GM12891 (cell line): ENCODE results near the gene IRX4.
"Not testable (repeated sequence)": the region's sequence is repeated elsewhere in the genome, so short reads cannot be mapped to it uniquely, and the experiment has no call there.

Experiments
- DNase-seq: peaks from one replicate; pipeline ENCODE4 v3.0.0; 2011; ENCODE audit warnings: low spot score; ENCODE audit not compliant: insufficient read length
- FAIRE-seq: peaks from 2 replicates; lab custom pipeline; 2011; peaks lifted over from hg19 to GRCh38; lab: Jason Lieb, UNC
- PAX5 ChIP-seq: IDR thresholded peaks from 2 replicates; pipeline ENCODE4 v1.6.1; 2011; ENCODE audit warnings: low read length, moderate library complexity, mild to moderate bottlenecking; ENCODE audit not compliant: insufficient read depth, severe bottlenecking
- POLR2A ChIP-seq: IDR thresholded peaks from 2 replicates; pipeline ENCODE4 v1.6.1; 2011; ENCODE audit warnings: low read depth, low read length, control low read depth
- POLR2AphosphoS5 ChIP-seq: IDR thresholded peaks from 2 replicates; pipeline ENCODE4 v1.6.1; 2011; ENCODE audit warnings: low read depth, low read length, control low read depth
- POU2F2 ChIP-seq: IDR thresholded peaks from 2 replicates; pipeline ENCODE4 v1.6.1; 2011; ENCODE audit warnings: low read depth, mild to moderate bottlenecking, control low read depth, low read length, moderate library complexity
- SPI1 ChIP-seq: IDR thresholded peaks from 2 replicates; pipeline ENCODE4 v1.6.1; 2011; ENCODE audit warnings: low read depth, low read length, control low read depth
- TAF1 ChIP-seq: IDR thresholded peaks from 2 replicates; pipeline ENCODE4 v1.6.1; 2011; ENCODE audit warnings: low read depth, low read length, control low read depth

IRX4 gene

DNA sequence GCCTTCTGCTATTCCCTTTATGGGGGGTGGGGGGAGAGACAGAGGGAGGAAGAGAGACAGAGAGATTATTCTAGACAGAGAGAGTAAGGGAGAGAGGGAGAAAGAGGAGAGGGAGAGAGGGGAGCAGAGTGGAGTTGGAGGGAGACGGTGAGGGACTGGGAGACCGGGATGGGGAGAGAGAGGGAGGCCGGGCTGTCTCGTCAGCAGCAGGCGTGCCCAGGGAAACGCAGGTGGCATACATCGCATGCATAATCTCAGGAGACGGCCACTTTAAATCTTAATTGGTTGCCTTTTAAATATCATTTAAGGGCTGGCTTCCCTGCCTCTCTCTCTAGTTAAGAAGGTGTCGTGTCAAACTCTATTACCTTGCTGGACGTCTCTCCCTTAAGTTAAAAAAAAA lies 8.4 kb downstream of the IRX4 start:
- TF ChIP-seq PAX5 (no peak), POU2F2 (no peak), POLR2AphosphoS5 (no peak), POLR2A (no peak), SPI1 (no peak), TAF1 (no peak)
- FAIRE-seq (no peak), DNase-seq (no peak)

DNA sequence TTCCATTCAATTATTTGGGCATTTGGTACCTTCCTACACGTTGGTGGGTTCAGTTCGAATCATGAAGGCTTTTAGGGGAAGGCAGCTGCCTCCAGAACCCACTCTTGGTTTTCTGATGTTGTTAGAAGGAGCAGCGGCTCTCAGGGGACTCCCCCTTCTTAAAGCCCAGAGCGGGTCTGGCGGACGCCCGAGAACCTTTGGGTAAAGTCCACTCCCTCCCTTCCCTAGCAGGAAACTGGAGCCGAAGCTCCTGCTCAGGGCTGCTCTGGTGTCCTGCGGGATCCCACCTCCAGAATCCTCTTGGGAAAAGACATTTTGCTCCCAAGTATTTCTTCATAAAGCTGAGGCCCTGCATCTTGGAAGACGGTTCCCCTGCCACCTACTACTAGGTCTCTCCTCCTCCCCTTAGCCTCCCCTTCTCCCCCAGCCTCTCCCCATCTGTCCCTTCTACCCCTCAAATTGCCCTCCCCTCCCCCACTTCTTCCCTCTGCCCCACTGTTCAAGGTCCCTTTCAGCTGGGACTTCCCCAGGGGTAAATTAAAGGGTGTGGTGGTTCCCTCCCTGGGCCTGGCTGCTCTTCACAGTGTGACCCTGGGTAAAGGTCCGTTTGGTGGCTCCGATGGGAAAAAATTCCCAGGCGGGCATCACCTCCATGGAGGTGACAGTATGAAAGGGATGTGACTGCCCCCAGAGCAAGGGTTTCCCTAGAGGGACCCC lies 9.3 kb downstream of the IRX4 start:
- DNase-seq: no peak
- FAIRE-seq: no peak
- TF ChIP-seq POU2F2 (no peak), POLR2AphosphoS5 (no peak), TAF1 (no peak), SPI1 (no peak), PAX5 (no peak), POLR2A (no peak)

DNA sequence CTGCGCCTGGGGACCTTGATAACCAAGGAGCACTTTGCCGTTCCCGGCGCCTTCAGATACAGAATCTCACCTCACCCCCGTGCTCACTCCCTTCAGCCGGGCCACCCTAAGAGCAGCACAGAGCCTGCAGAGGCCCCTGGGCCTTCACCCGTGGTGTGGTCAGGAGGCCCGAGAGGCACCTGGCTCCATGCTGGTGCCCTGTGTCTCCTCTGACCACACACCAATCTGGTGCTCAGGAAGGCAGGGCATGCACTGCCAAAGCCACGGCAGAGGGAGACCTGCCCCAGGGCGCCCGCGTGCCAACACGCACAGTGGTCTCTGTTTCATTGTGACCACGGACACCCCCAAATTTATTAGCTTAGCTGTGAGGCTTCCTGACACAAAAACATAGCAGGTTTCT lies 11.3 kb downstream of the IRX4 start:
- TF ChIP-seq SPI1 (no peak), PAX5 (no peak), TAF1 (no peak), POLR2A (no peak), POLR2AphosphoS5 (no peak), POU2F2 (no peak)
- FAIRE-seq: no peak
- no peak for DNase-seq

DNA sequence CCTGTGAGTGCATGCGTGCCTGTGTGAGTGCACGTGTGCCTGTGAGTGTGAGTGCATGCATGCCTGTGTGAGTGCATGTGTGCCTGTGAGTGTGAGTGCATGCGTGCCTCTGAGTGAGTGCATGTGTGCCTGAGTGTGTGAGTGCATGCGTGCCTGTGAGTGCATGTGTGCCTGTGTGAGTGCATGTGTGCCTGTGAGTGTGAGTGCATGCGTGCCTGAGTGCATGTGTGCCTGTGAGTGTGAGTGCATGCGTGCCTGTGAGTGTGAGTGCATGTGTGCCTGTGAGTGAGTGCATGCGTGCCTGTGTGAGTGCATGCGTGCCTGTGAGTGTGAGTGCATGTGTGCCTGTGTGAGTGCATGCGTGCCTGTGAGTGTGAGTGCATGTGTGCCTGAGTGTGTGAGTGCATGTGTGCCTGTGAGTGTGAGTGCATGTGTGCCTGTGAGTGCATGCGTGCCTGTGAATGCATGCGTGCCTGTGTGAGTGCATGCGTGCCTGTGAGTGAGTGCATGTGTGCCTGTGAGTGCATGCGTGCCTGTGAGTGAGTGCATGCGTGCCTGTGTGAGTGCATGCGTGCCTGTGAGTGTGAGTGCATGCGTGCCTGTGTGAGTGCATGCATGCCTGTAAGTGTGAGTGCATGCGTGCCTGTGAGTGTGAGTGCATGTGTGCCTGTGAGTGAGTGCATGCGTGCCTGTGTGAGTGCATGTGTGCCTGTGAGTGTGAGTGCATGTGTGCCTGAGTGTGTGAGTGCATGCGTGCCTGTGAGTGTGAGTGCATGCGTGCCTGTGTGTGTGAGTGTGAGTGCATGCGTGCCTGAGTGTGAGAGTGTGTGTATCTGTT lies 12.1 kb downstream of the IRX4 start:
- not testable (repeated sequence) for DNase-seq, FAIRE-seq

DNA sequence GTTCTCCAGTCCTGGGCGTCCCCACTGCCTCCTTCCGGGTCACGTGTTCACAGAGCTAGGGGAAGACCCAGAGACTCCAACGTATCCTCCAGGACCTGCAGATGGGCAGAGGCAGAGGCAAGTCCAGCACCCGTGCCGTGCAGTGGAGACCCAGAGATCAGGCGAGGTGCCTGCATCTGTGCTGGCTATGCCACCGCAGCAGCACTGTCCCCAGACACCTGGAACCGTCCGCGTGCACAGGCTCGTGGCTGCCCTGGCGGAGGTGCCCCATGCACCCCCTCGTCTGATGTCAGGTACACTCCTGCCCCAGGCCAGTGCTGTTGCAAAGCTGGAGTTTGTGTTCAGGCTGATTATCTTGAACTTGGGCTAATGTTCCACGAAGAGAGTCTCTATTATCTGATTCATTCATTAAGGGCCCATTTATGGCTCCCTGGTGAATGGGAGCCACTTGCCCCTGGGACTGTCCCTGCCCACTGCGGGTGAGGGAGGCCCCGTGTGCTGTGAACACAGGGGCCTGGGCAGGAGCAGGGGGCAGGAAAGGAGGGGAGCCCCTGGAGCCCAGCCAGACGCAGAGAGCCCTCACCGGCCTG lies 13.7 kb downstream of the IRX4 start:
- TF ChIP-seq SPI1 (no peak), POLR2AphosphoS5 (no peak), POU2F2 (no peak), PAX5 (no peak), TAF1 (no peak), POLR2A (no peak)
- DNase-seq (no peak), FAIRE-seq (no peak)

DNA sequence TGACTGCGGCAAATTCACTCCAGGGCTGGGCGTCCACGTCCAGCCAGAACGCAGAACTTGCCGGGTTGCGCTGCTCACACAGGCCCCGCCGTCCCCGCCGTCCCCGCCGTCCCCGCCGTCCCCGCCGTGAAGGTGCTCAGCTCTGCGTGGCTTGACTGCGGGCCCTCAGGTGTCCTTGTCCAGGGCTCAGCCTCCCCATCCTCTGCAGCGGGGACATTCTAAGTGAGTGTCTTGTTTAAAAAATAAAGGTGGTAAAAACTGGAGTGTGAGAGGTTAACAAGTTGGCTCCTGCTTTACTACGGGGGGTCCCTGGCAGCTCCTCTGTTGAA lies 14.9 kb downstream of the IRX4 start:
- FAIRE-seq: no peak
- TF ChIP-seq POLR2AphosphoS5: no peak
- TF ChIP-seq POLR2A: no peak
- no peak for TF ChIP-seq PAX5
- no peak for TF ChIP-seq POU2F2
- DNase-seq: no peak

DNA sequence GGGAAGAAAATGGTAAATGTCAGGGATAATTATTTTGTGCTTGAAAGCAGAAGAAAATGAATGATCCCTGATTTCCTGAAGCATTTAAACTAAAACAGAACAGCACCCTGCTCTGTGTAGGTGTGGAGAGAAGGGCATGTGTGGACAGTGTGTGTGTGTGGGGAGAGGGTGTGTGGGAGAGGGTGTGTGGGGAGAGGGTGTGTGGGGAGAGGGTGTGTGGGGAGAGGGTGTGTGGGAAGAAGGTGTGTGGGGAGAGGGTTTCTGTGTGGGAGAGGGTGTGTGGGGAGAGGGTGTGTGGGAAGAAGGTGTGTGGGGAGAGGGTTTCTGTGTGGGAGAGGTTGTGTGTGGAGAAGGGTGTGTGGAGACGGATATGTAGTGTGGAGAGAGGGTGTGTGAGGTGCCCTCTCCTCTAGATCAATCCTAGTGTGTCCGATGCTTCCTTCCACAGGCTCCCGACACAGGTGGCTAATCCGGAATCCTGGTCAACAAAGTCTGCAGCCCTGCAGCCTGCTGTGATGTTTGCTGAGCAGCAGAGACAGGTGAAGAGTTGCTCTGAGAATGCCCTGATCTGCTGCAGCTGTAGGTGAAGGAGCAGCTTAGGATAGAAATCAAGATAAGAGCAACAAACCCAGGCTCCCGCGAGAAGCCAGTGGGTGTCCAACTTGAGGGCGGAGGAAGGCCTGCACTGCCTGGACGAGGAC lies 15.5 kb downstream of the IRX4 start:
- FAIRE-seq: no peak
- DNase-seq: no peak

DNA sequence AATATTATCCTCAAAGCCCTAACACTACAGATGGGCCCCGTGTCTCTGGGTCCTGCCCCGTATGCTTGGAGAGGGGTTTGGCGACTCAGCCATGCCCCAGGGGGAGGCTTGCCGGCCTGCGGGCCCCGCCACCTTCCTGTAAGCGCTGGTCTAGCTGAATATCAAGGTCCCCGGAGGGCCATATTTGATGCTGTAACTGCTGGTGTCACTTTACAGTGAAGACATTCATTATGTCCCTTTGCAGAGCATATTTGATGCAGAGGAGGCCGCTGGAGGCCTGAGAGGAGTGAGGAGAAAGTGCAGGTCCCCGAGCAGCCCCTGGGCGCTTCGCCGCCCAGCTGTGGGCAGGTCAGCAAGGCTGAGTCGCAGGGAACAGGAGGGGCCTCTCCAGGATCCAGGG lies 16.8 kb downstream of the IRX4 start:
- no peak for DNase-seq
- no peak for FAIRE-seq
- TF ChIP-seq SPI1: no peak
- no peak for TF ChIP-seq POLR2AphosphoS5
- no peak for TF ChIP-seq POU2F2
- no peak for TF ChIP-seq PAX5
- TF ChIP-seq POLR2A: no peak
- TF ChIP-seq TAF1: no peak

More for the DNA sequence above, 15.5 kb downstream of the IRX4 start:
- no peak for TF ChIP-seq POLR2A
- TF ChIP-seq TAF1: no peak
- TF ChIP-seq SPI1: no peak
- TF ChIP-seq POU2F2: no peak
- TF ChIP-seq POLR2AphosphoS5: no peak
- TF ChIP-seq PAX5: no peak

DNA sequence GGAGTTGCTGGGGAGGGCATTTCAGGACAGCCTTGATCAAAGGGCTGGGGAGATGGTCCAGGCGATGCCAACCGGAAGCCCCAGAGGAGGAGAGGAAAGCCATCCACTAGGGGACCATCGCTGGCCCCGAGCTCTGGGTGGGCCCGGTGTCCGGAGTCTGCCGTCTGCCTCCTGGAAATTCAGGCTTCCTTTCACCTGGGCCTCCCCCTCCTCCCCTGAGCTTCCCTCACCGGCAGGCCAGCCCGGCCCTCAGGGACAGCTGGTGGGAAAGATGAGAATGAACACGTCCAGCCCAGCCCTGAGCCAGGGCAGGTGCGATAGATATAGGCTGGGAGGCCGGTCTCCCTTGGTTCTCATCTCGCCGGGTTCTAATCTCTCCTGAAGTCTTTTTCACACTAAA lies 17.2 kb downstream of the IRX4 start:
- DNase-seq (no peak), FAIRE-seq (no peak)
- TF ChIP-seq POLR2A (no peak), PAX5 (no peak)

DNA sequence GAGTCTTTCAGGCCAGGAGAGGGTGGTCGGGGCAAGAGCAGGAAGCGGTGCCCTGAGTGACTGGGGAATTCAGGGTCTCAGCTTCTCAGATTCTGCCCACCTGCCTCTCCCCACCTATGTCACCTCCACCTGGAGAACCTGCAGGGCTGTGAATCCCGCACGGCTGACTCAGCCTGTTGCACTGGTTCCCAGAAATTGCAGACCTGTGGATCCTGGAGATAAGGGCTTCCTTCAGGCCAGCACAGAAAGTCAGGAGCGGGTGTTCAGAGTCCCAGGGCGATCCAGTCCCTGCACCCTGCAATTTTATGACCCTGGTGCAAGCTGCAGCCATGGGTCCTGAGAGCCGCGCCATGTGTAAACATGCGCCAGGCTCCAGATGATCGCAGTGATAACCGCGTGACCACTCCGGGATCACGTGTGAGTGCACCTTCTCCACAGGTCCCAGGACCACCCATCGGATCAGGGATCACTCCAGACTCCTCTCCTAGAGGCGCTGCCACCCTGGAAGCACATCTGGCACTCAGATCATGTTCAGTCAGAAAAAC lies 17.8 kb downstream of the IRX4 start:
- DNase-seq: no peak
- no peak for FAIRE-seq
- no peak for TF ChIP-seq PAX5

DNA sequence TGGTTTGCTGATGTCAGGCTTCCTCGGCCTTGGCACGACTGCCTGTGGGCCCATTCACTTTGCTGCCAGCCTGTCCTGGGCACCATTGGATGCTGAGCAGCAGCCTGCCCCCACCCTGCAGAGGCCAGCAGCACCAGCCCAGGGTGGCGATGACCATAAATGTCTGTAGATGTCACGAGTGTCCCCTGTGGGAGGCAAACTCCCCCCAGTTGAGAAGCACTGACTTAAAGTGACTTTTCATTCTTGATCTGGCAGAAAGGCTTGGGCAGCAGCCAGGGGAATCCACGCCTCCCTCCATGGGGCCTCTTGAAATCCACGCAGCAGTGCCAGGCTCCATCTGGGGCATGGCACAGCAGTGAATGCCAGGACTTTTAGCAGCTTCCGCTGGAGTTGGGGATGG lies 21.8 kb downstream of the IRX4 start:
- no peak for FAIRE-seq
- TF ChIP-seq POLR2AphosphoS5: no peak
- no peak for TF ChIP-seq TAF1
- TF ChIP-seq PAX5: no peak
- TF ChIP-seq POLR2A: no peak
- no peak for TF ChIP-seq SPI1
- no peak for TF ChIP-seq POU2F2
- DNase-seq: no peak
